ENCODE measurements around the gene PTPRM. TPM values are rescaled to one million over a fixed set of nuclear protein-coding genes. Genes with fewer than 3 reads are reported as not detected.

The PTPRM gene
- 1.6 TPM for polyA plus RNA-seq (2012; ENCODE audit: insufficient read depth, insufficient read length)

GRCh38 chr18:7566567-7567473 lies at the start of gene PTPRM:
TSS of gene PTPRM (plus strand) at chr18:7567316. CDS start at chr18:7567819, 503 bp downstream.
- H3K4me3 ChIP-seq (ENCODE audit: low read length): peak within 1 kb of the TSS; percentile 33
- DNase-seq (ENCODE audit: low read depth, low spot score): peak; percentile 5

- no peak for DNase-seq (ENCODE audit: low read depth, low spot score)
- H3K4me3 ChIP-seq (ENCODE audit: low read length): no peak overlapping the region
These were observed 49.3 kb upstream of the PTPRM start for GRCh38 chr18:7517852-7518251.

- no peak for DNase-seq (ENCODE audit: low read depth, low spot score)
These were observed 46.8 kb upstream of the PTPRM start for GRCh38 chr18:7520200-7520785.

GRCh38 chr18:7521226-7521856 lies 45.8 kb upstream of the PTPRM start:
- no peak for DNase-seq (ENCODE audit: low read depth, low spot score)
- H3K4me3 ChIP-seq (ENCODE audit: low read length): no peak overlapping the region

More at GRCh38 chr18:7520200-7520785, 46.8 kb upstream of the PTPRM start:
- H3K4me3 ChIP-seq (ENCODE audit: low read length): no peak overlapping the region

GRCh38 chr18:7523772-7524171 lies 43.3 kb upstream of the PTPRM start:
- H3K4me3 ChIP-seq (ENCODE audit: low read length): no peak overlapping the region
- DNase-seq (ENCODE audit: low read depth, low spot score): no peak

GRCh38 chr18:7524786-7525185 lies 42.3 kb upstream of the PTPRM start:
- no peak overlapping the region for H3K4me3 ChIP-seq (ENCODE audit: low read length)
- DNase-seq (ENCODE audit: low read depth, low spot score): no peak

- H3K4me3 ChIP-seq (ENCODE audit: low read length): no peak overlapping the region
- DNase-seq (ENCODE audit: low read depth, low spot score): no peak
These were observed 34.2 kb upstream of the PTPRM start for GRCh38 chr18:7532942-7533341.

GRCh38 chr18:7535436-7536205 lies 31.5 kb upstream of the PTPRM start:
- no peak overlapping the region for H3K4me3 ChIP-seq (ENCODE audit: low read length)
- DNase-seq (ENCODE audit: low read depth, low spot score): no peak

GRCh38 chr18:7537145-7537544 lies 30.0 kb upstream of the PTPRM start:
- no peak for DNase-seq (ENCODE audit: low read depth, low spot score)
- no peak overlapping the region for H3K4me3 ChIP-seq (ENCODE audit: low read length)

GRCh38 chr18:7541835-7542234 lies 25.3 kb upstream of the PTPRM start:
- no peak for DNase-seq (ENCODE audit: low read depth, low spot score)

GRCh38 chr18:7544686-7545085 lies 22.4 kb upstream of the PTPRM start:
- H3K4me3 ChIP-seq (ENCODE audit: low read length): no peak overlapping the region
- DNase-seq (ENCODE audit: low read depth, low spot score): no peak

More at GRCh38 chr18:7541835-7542234, 25.3 kb upstream of the PTPRM start:
- H3K4me3 ChIP-seq (ENCODE audit: low read length): no peak overlapping the region

- no peak overlapping the region for H3K4me3 ChIP-seq (ENCODE audit: low read length)
- DNase-seq (ENCODE audit: low read depth, low spot score): no peak
These were observed 21.4 kb upstream of the PTPRM start for GRCh38 chr18:7545734-7546133.

- no peak overlapping the region for H3K4me3 ChIP-seq (ENCODE audit: low read length)
- peak; percentile 6 for DNase-seq (ENCODE audit: low read depth, low spot score)
These were observed 18.9 kb upstream of the PTPRM start for GRCh38 chr18:7548221-7548620.

GRCh38 chr18:7548721-7549120 lies 18.4 kb upstream of the PTPRM start:
- DNase-seq (ENCODE audit: low read depth, low spot score): no peak
- no peak overlapping the region for H3K4me3 ChIP-seq (ENCODE audit: low read length)

GRCh38 chr18:7557973-7558372 lies 9.1 kb upstream of the PTPRM start:
- H3K4me3 ChIP-seq (ENCODE audit: low read length): no peak overlapping the region
- DNase-seq (ENCODE audit: low read depth, low spot score): no peak

- no peak overlapping the region for H3K4me3 ChIP-seq (ENCODE audit: low read length)
- DNase-seq (ENCODE audit: low read depth, low spot score): no peak
These were observed 8.3 kb upstream of the PTPRM start for GRCh38 chr18:7558769-7559168.

GRCh38 chr18:7559709-7560319 lies 7.3 kb upstream of the PTPRM start:
- H3K4me3 ChIP-seq (ENCODE audit: low read length): no peak overlapping the region
- DNase-seq (ENCODE audit: low read depth, low spot score): no peak

GRCh38 chr18:7561909-7562460 lies 5.1 kb upstream of the PTPRM start:
- H3K4me3 ChIP-seq (ENCODE audit: low read length): no peak overlapping the region

GRCh38 chr18:7562491-7562890 lies 4.6 kb upstream of the PTPRM start:
- no peak overlapping the region for H3K4me3 ChIP-seq (ENCODE audit: low read length)
- no peak for DNase-seq (ENCODE audit: low read depth, low spot score)

More at GRCh38 chr18:7561909-7562460, 5.1 kb upstream of the PTPRM start:
- no peak for DNase-seq (ENCODE audit: low read depth, low spot score)
